Esophagus squamous epithelium (tissue), 5 donors: ENCODE measurements around the gene IL20RA. TPM values are rescaled to one million over a fixed set of nuclear protein-coding genes. Genes with fewer than 3 reads are reported as not detected.
"Not testable (repeated sequence)": the region's sequence is repeated elsewhere in the genome, so short reads cannot be mapped to it uniquely, and the experiment has no call there.

Source experiments
- DNase-seq: peaks from one replicate; lab custom pipeline; 2025; lab: John Stamatoyannopoulos, UW
- H3K27ac ChIP-seq, 4 donors: fragments of 200-600 bp; sonication (generic); one replicate each; pipeline ENCODE4 v1.5.1; 2016 to 2019; ENCODE audit warnings: mild to moderate bottlenecking in 1 of 4
- H3K27me3 ChIP-seq, 4 donors: fragments of 200-600 bp; sonication (generic); 1 replicate in 3 of 4; 2 replicates in 1 of 4; pipeline versions ENCODE4 v1.5.1 to v1.6.0; 2017 to 2021; ENCODE audit warnings: antibody characterized with exemption in 1 of 4
- H3K36me3 ChIP-seq, 3 donors: fragments of 200-600 bp; sonication (generic); one replicate each; pipeline ENCODE4 v1.5.1; 2016 to 2019
- H3K4me1 ChIP-seq, 3 donors: fragments of 200-600 bp; sonication (generic); one replicate each; pipeline ENCODE4 v1.5.1; 2017 to 2019
- H3K4me3 ChIP-seq, 4 donors: fragments of 200-600 bp; sonication (generic); 1 replicate in 3 of 4; 2 replicates in 1 of 4; pipeline ENCODE4 v1.5.1; 2016 to 2019; ENCODE audit warnings: mild to moderate bottlenecking in 2 of 4, moderate library complexity in 1 of 4
- H3K9me3 ChIP-seq, 3 donors: fragments of 200-600 bp; sonication (generic); one replicate each; pipeline ENCODE4 v1.5.1; 2016 to 2019
- POLR2A ChIP-seq, 4 donors: fragments of 450-650 bp; IDR thresholded peaks; one replicate each; pipeline ENCODE4 v1.6.1; 2017; ENCODE audit warnings: antibody characterized with exemption in 4 of 4, mild to moderate bottlenecking in 4 of 4, moderate library complexity in 3 of 4
- WGBS, 2 donors: methylation state at CpG; one replicate each; pipeline ENCODE4 v1.1.5; 2018; 5-methylcytosine and 5-hydroxymethylcytosine counted together
- intact Hi-C: fragments of 100-400 bp; cut with DNase I; formaldehyde crosslinking; loops from one replicate; pipeline ENCODE4 v1.15.0; 2022
- total RNA-seq, 4 donors: library from RNA; depleted of rRNA; stranded (reverse); fragments of >200 nt; gene quantifications; one replicate each; pipeline ENCODE4 v1.1.0, GENCODE V29; 2016
- TF ChIP-seq, protein P1 (sequence below), 6 experiments: fragments of 450-650 bp in 4 of 6; fragments of 200-600 bp in 2 of 6; sonication (generic) in 2 of 6; IDR thresholded peaks; one replicate each; pipeline ENCODE4 v1.5.1; 2016 to 2019; ENCODE audit warnings: antibody characterized with exemption in 6 of 6, mild to moderate bottlenecking in 4 of 6, moderate library complexity in 4 of 6
- donor health status: DM: yes; HTN: yes; CAD: no.

The IL20RA gene
- total RNA-seq, 4 donors from 2014 or later = 11.1 to 20.7 (median 13.1) TPM

DNA sequence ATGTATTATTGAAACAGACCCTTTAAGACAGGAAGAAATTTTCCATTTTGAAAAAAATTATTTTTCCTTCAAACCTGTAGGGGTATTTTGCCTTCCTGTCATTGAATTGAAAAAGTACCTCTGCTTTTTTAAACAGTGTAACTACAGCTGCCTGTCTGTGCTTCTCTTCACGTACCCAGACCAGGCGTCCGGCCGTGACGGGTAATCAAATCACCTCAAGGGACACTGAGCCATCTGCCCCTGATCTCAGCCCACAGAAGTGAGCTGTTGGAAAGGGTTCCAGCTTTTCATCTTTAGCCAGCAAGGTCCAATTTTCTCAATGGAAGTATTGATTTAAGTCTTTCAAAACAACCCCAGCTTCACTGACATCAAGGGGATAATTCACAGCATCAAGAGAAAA, 64.7 kb downstream of the IL20RA start:
- TF ChIP-seq, protein P1, sequence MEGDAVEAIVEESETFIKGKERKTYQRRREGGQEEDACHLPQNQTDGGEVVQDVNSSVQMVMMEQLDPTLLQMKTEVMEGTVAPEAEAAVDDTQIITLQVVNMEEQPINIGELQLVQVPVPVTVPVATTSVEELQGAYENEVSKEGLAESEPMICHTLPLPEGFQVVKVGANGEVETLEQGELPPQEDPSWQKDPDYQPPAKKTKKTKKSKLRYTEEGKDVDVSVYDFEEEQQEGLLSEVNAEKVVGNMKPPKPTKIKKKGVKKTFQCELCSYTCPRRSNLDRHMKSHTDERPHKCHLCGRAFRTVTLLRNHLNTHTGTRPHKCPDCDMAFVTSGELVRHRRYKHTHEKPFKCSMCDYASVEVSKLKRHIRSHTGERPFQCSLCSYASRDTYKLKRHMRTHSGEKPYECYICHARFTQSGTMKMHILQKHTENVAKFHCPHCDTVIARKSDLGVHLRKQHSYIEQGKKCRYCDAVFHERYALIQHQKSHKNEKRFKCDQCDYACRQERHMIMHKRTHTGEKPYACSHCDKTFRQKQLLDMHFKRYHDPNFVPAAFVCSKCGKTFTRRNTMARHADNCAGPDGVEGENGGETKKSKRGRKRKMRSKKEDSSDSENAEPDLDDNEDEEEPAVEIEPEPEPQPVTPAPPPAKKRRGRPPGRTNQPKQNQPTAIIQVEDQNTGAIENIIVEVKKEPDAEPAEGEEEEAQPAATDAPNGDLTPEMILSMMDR (IDR thresholded peaks at IDR 0.05) = no peak
- no peak for TF ChIP-seq POLR2A (IDR thresholded peaks at IDR 0.05)
- Histone ChIP-seq H3K36me3 (no peaks in the 10 kb centered on the region), H3K4me3 (no peak overlapping the region), H3K27me3 (peaks cover 0 to 8% (median 0%) of the 10 kb centered on the region in 4 donors), H3K4me1 (peaks cover 0 to 8% (median 0%) of the 10 kb centered on the region in 3 donors), H3K27ac (no peak overlapping the region), H3K9me3 (no peaks in the 10 kb centered on the region)
- intact Hi-C loops = no loop called here
- 71 to 80% methylated on average over 5 of the region's 5 CpGs for WGBS, 2 donors
- DNase-seq = no peak

DNA sequence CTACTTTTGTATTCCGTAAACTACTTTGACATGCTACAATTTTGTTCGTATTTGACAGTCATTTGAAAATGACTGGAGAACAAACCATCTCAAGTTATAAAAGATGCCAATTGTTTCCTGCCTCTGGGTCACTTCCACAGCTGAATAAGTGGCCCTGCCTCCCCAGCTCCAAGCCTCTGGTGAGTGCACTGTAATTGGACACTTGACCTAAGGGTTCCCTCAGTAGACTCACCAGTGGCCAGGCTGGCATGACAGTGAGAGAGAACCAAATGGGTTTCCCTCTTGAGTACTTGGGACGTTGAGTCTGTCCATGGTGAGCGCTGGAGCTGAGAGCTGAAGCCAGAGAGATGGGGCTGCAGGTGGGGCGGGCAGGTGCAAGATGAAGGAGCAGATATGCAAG, 65.6 kb downstream of the IL20RA start:
- TF ChIP-seq POLR2A (IDR thresholded peaks at IDR 0.05) = no peak
- TF ChIP-seq, protein P1 (IDR thresholded peaks at IDR 0.05) = no peak
- Histone ChIP-seq H3K27me3 (peaks cover 0 to 8% (median 0%) of the 10 kb centered on the region in 4 donors), H3K27ac (no peak overlapping the region), H3K4me1 (peaks cover 0 to 8% (median 0%) of the 10 kb centered on the region in 3 donors), H3K9me3 (no peaks in the 10 kb centered on the region), H3K36me3 (no peaks in the 10 kb centered on the region), H3K4me3 (no peak overlapping the region)
- intact Hi-C loops = no loop called here
- DNase-seq = no peak
- 83 to 91% methylated on average over 4 to 5 of the region's 5 CpGs for WGBS, 2 donors

DNA sequence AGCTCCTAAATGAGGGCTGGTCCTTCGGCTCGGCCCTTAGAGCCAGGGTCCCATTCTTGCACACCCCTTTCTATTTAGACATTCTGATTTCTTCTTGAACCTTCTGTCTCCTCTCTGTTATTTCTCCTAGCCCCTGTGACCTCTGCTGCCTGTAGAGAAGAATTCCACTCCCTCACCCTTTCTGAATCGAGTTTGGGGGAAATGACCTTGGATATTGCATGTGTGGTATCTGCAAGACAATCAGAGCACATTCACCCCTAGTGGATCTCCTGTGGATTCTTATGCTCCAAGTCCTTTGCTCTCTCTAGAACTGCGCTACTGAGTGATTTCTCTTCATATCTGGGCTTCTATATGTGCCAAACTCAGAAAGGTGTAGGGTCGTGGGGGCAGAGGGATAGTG, 67.7 kb downstream of the IL20RA start:
- Histone ChIP-seq H3K4me1 (no peaks in the 10 kb centered on the region), H3K4me3 (no peak overlapping the region), H3K36me3 (no peaks in the 10 kb centered on the region), H3K27me3 (peaks cover 0 to 8% (median 0%) of the 10 kb centered on the region in 4 donors), H3K27ac (no peak overlapping the region), H3K9me3 (no peaks in the 10 kb centered on the region)
- no peak for DNase-seq
- intact Hi-C loops = no loop called here
- WGBS, 2 donors = 78 to 80% methylated on average over 5 of the region's 5 CpGs
- TF ChIP-seq POLR2A (IDR thresholded peaks at IDR 0.05) = no peak
- TF ChIP-seq, protein P1 (IDR thresholded peaks at IDR 0.05) = no peak

DNA sequence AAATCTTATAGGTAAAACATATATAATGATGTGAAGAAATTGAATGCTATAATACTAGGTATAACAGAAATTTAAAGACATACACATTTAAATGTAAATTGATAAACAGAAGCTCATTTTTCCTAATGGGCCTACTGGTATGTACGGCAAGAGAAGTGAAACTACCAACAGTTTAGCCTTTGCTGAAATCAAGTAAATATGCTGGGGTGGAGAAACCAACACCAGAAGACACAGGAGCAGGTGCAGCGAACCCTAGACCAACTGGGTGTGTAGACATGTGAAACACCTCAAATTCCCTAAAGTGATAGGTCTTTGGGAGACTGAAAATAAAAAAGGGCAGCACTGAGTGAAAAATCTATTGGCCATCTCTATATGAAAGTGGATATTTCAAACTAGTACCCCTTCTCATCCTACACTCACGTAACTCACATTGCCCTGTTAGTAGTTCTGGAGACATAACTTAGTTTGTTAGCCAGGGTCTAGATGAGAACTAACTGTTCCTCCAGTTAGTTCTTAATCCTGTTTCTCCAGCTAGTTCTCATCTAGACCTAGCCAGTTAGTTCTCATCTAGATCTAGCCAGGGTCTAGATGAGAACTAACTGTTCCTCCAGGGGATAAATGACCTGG, 69.6 kb downstream of the IL20RA start:
- Histone ChIP-seq H3K36me3 (no peaks in the 10 kb centered on the region), H3K4me1 (no peaks in the 10 kb centered on the region), H3K9me3 (no peaks in the 10 kb centered on the region), H3K27ac (no peak overlapping the region), H3K27me3 (peaks cover 0 to 8% (median 0%) of the 10 kb centered on the region in 4 donors), H3K4me3 (no peak overlapping the region)
- 84 to 95% methylated on average over 3 of the region's 3 CpGs for WGBS, 2 donors
- TF ChIP-seq, protein P1 (IDR thresholded peaks at IDR 0.05) = no peak
- no peak for TF ChIP-seq POLR2A (IDR thresholded peaks at IDR 0.05)
- intact Hi-C loops = no loop called here
- no peak for DNase-seq

DNA sequence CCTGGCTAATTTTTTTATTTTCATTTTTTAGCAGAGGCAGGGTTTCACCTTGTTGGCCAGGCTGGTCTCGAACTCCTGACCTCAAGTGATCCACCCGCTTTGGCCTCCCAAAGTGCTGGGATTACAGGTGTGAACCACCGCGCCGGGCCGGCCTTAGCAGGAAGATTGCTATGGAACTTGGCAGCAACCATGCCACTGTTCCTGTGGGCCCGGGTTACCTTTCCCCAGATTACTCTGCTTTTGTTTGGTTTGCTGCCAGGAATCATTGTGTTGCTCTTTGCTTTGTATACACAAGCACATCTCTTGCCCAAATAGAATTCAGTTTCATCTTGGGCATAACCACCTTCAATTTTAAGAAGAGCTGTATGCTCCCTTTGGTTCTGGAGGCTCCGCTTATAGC, 71.0 kb downstream of the IL20RA start:
- H3K4me1 ChIP-seq, intact Hi-C loops, H3K27ac ChIP-seq, H3K4me3 ChIP-seq, H3K9me3 ChIP-seq, H3K36me3 ChIP-seq, DNase-seq, H3K27me3 ChIP-seq: not testable (repeated sequence)
- WGBS, 2 donors = 73 to 89% methylated on average over 8 of the region's 8 CpGs
